ENCODE measurements around the gene PLOD3.

DNA sequence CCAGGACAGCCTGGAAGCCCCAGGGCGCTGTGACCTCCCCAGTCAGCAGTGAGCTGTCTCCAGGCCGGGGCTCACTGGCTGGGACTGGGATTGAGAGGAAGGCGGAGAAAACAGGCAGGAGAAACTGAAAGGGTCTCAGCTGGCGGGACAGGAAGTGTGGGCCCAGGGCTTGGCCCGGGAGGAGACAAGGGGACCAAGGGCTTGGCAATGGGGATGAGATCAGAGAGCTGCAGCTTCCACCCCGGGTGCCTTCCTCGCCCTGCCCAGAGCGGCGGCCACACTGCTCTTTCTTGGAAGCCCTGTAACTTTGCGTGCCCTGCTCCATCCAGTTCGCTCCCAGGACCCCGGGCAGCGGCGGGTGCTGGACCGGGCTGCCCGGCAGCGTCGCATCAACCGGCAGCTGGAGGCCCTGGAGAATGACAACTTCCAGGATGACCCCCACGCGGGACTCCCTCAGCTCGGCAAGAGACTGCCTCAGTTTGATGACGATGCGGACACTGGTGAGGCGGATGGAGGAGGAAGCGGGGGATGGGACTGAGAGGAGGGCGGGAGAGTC is 5.0 kb upstream of the PLOD3 start:
- TF ChIP-seq, protein P1, sequence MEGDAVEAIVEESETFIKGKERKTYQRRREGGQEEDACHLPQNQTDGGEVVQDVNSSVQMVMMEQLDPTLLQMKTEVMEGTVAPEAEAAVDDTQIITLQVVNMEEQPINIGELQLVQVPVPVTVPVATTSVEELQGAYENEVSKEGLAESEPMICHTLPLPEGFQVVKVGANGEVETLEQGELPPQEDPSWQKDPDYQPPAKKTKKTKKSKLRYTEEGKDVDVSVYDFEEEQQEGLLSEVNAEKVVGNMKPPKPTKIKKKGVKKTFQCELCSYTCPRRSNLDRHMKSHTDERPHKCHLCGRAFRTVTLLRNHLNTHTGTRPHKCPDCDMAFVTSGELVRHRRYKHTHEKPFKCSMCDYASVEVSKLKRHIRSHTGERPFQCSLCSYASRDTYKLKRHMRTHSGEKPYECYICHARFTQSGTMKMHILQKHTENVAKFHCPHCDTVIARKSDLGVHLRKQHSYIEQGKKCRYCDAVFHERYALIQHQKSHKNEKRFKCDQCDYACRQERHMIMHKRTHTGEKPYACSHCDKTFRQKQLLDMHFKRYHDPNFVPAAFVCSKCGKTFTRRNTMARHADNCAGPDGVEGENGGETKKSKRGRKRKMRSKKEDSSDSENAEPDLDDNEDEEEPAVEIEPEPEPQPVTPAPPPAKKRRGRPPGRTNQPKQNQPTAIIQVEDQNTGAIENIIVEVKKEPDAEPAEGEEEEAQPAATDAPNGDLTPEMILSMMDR (IDR thresholded peaks at IDR 0.05; ENCODE audit: low read length): no peak
- no peak for TF ChIP-seq EZH2 (IDR thresholded peaks at IDR 0.05; ENCODE audit: borderline replicate concordance, low read length)
